MM.1S (cell line): ENCODE data around the gene SLC13A3.

Experiments
- CTCF ChIP-seq: fragments of 300-600 bp; sonication (generic); IDR thresholded peaks from 2 replicates; pipeline ENCODE4 v1.5.1; 2016; ENCODE audit warnings: antibody characterized with exemption, low read length, mixed read lengths
- EZH2 ChIP-seq: fragments of 300-600 bp; sonication (generic); optimal IDR thresholded peaks from 2 replicates; pipeline ENCODE3; 2017; ENCODE audit warnings: low read depth, mild to moderate bottlenecking, antibody characterized with exemption, low read length, mixed read lengths
- EZH2phosphoT487 ChIP-seq: fragments of 300-600 bp; sonication (generic); IDR thresholded peaks from 2 replicates; pipeline ENCODE4 v1.6.1; 2018; ENCODE audit warnings: antibody characterized with exemption, low read length

GRCh38 chr20:46674253-46675083 lies 23.2 kb upstream of the SLC13A3 start:
- TF ChIP-seq EZH2phosphoT487 (no peak), CTCF (no peak), EZH2 (no peak)
